Small intestine (tissue), 7 donors: Measurements from ENCODE around the gene AWAT1. TPM values are rescaled to one million over a fixed set of nuclear protein-coding genes. Genes with fewer than 3 reads are reported as not detected.
"Not testable (repeated sequence)": the region's sequence is repeated elsewhere in the genome, so short reads cannot be mapped to it uniquely, and the experiment has no call there.

Experiments
- DNase-seq, 2 donors: peaks; one replicate each; pipeline versions ENCODE4 v3.0.0 to v3.0.0-alpha.2; 2013
- FAIRE-seq: peaks from 2 replicates; lab custom pipeline; 2012; peaks lifted over from hg19 to GRCh38; lab: Jason Lieb, UNC
- H3K27ac ChIP-seq, 3 donors: one replicate each; pipeline ENCODE4 v1.5.1; 2013; ENCODE audit warnings: low read length in 2 of 3, mild to moderate bottlenecking in 2 of 3, control low read depth in 1 of 3, inconsistent platforms in 1 of 3, low read depth in 1 of 3, moderate library complexity in 1 of 3
- H3K27me3 ChIP-seq, 3 donors: one replicate each; pipeline ENCODE4 v1.6.1; 2013; ENCODE audit warnings: low read length in 3 of 3, inconsistent platforms in 1 of 3; ENCODE audit not compliant: control insufficient read depth in 3 of 3, insufficient read depth in 3 of 3
- H3K36me3 ChIP-seq, 3 donors: one replicate each; pipeline ENCODE4 v1.6.1; 2013; ENCODE audit warnings: low read length in 3 of 3, inconsistent platforms in 1 of 3, low read depth in 1 of 3, mild to moderate bottlenecking in 1 of 3, moderate library complexity in 1 of 3; ENCODE audit not compliant: control insufficient read depth in 3 of 3, insufficient read depth in 2 of 3
- H3K4me1 ChIP-seq, 3 donors: one replicate each; pipeline ENCODE4 v1.6.1; 2013; ENCODE audit warnings: low read length in 2 of 3, inconsistent platforms in 1 of 3, low read depth in 1 of 3, mild to moderate bottlenecking in 1 of 3, moderate library complexity in 1 of 3; ENCODE audit not compliant: control insufficient read depth in 3 of 3, insufficient read depth in 2 of 3
- H3K4me3 ChIP-seq, 3 donors: one replicate each; pipeline ENCODE4 v1.5.1; 2013; ENCODE audit warnings: low read length in 3 of 3, control low read depth in 1 of 3, inconsistent platforms in 1 of 3, low read depth in 1 of 3, mild to moderate bottlenecking in 1 of 3, moderate library complexity in 1 of 3
- H3K9me3 ChIP-seq, 2 donors: one replicate each; pipeline ENCODE4 v1.6.1; 2013; ENCODE audit warnings: low read depth in 1 of 2, low read length in 1 of 2; ENCODE audit not compliant: control insufficient read depth in 2 of 2, insufficient read depth in 1 of 2
- WGBS, 3 donors: extraction: QIAGEN DNeasy Blood & Tissue Kit; methylation state at CpG; one replicate each; pipeline ENCODE4 v1.1.7; 2013; 5-methylcytosine and 5-hydroxymethylcytosine counted together
- polyA plus RNA-seq, 4 donors: library from polyadenylated mRNA; stranded (reverse) in 3 of 4; unstranded in 1 of 4; fragments of 200-250 nt in 3 of 4; fragments of 120-200 nt in 1 of 4; gene quantifications; one replicate each; pipeline versions ENCODE4 v1.2.1 to v1.2.3, GENCODE V29; 2013
- donor health status: healthy with polysubstance abuse.
- donor health status: control.
- donor health status: control.
- donor health status: Bipolar disorder and iron deficiency.
- donor health status: healthy.

The AWAT1 gene
- polyA plus RNA-seq, 4 donors = 0.03 TPM; not detected in 3

GRCh38 chrX:70274029-70274428 is 39.6 kb downstream of the AWAT1 start:
- FAIRE-seq, H3K27me3 ChIP-seq, H3K4me3 ChIP-seq, H3K9me3 ChIP-seq, H3K27ac ChIP-seq, H3K4me1 ChIP-seq, H3K36me3 ChIP-seq, DNase-seq: not testable (repeated sequence)
- 77 to 80% (median 79%) methylated on average over 7 of the region's 7 CpGs for WGBS, 3 donors

GRCh38 chrX:70279081-70279480 is 44.6 kb downstream of the AWAT1 start:
- 86 to 96% (median 92%) methylated on average over 3 of the region's 3 CpGs for WGBS, 3 donors
- FAIRE-seq = no peak
- H3K4me1 ChIP-seq = no peaks in the 10 kb centered on the region
- no peak overlapping the region for H3K27ac ChIP-seq
- H3K27me3 ChIP-seq = no peaks in the 10 kb centered on the region
- DNase-seq = no peak
- H3K4me3 ChIP-seq = no peak overlapping the region
- no peaks in the 10 kb centered on the region for H3K36me3 ChIP-seq
- H3K9me3 ChIP-seq = no peaks in the 10 kb centered on the region

- no peak for DNase-seq
- H3K9me3 ChIP-seq = no peaks in the 10 kb centered on the region
- no peaks in the 10 kb centered on the region for H3K36me3 ChIP-seq
- no peaks in the 10 kb centered on the region for H3K4me1 ChIP-seq
- no peak overlapping the region for H3K4me3 ChIP-seq
- no peak overlapping the region for H3K27ac ChIP-seq
- no peaks in the 10 kb centered on the region for H3K27me3 ChIP-seq
- FAIRE-seq = no peak
- WGBS, 3 donors = 91 to 95% (median 93%) methylated on average over 3 of the region's 3 CpGs
These were observed 46.1 kb downstream of the AWAT1 start for GRCh38 chrX:70280573-70280972.

GRCh38 chrX:70281951-70282350 is 47.5 kb downstream of the AWAT1 start, which contains the start of gene RAB41:
Gene RAB41 (plus strand): TSS chrX:70282172. CDS start chrX:70282218, 46 bp downstream.
- WGBS, 3 donors = 92 to 97% (median 93%) methylated on average over 21 of the region's 21 CpGs
- Histone ChIP-seq H3K9me3 (no peaks in the 10 kb centered on the region), H3K4me1 (no peaks in the 10 kb centered on the region), H3K4me3 (no peak within 1 kb of the TSS), H3K27ac (no peak within 1 kb of the TSS), H3K27me3 (no peaks in the 10 kb centered on the region), H3K36me3 (peaks cover 0 to 3% (median 0%) of the 10 kb centered on the region in 3 donors)
- FAIRE-seq = no peak
- no peak for DNase-seq

GRCh38 chrX:70289168-70289792 is 54.8 kb downstream of the AWAT1 start:
- Histone ChIP-seq H3K27me3 (no peaks in the 10 kb centered on the region), H3K4me1 (no peaks in the 10 kb centered on the region), H3K9me3 (no peaks in the 10 kb centered on the region), H3K36me3 (peaks cover 0 to 7% (median 0%) of the 10 kb centered on the region in 3 donors), H3K4me3 (peak overlapping the region; percentile 46 to 74 (median 64)), H3K27ac (peak overlapping the region; percentile 57 to 85 (median 65))
- 25 to 53% (median 27%) methylated on average over 11 of the region's 11 CpGs for WGBS, 3 donors
- no peak for DNase-seq
- FAIRE-seq = no peak

Other genes with a start within 250 kb of the AWAT1 start
- under 1 TPM in 1 of 4 donors, not detected in 3; 0.03 TPM for gene AWAT2, start 184.7 kb upstream of the AWAT1 start, polyA plus RNA-seq
- not detected for gene OTUD6A, start 172.2 kb upstream of the AWAT1 start, polyA plus RNA-seq
- gene IGBP1, start 101.2 kb upstream of the AWAT1 start, polyA plus RNA-seq = 100 to 1,000 TPM in 3 of 4 donors, 10 to 100 TPM in 1; 72.6 to 152 (median 144) TPM
- under 1 TPM in 1 of 4 donors, not detected in 3; 0.06 TPM for gene DGAT2L6, start 57.2 kb upstream of the AWAT1 start, polyA plus RNA-seq
- 1 to 10 TPM in 1 of 4 donors, under 1 TPM in 2, not detected in 1; 0.12 to 5.0 (median 0.54) TPM for gene P2RY4, start 25.5 kb downstream of the AWAT1 start, polyA plus RNA-seq
- 1 to 10 TPM in 1 of 4 donors, under 1 TPM in 1, not detected in 2; 0.39 to 1.0 TPM for gene ARR3, start 33.7 kb downstream of the AWAT1 start, polyA plus RNA-seq
- under 1 TPM in 1 of 4 donors, not detected in 3; 0.92 TPM for gene RAB41, start 47.5 kb downstream of the AWAT1 start, polyA plus RNA-seq
- 100 to 1,000 TPM in 1 of 4 donors, 10 to 100 TPM in 3; 43.6 to 121 (median 64.0) TPM for gene PDZD11, start 55.3 kb downstream of the AWAT1 start, polyA plus RNA-seq
- gene KIF4A, start 55.4 kb downstream of the AWAT1 start, polyA plus RNA-seq = 1 to 10 TPM in 2 of 4 donors, under 1 TPM in 2; 0.54 to 8.3 (median 4.0) TPM
- gene GDPD2, start 188.7 kb downstream of the AWAT1 start, polyA plus RNA-seq = 10 to 100 TPM in 2 of 4 donors, 1 to 10 TPM in 2; 2.6 to 26.4 (median 16.9) TPM
- gene DLG3, start 210.2 kb downstream of the AWAT1 start, polyA plus RNA-seq = 10 to 100 TPM; 22.2 to 40.0 (median 32.3) TPM